ENCODE results near the gene RPS6KA2.
"Not testable (repeated sequence)": the region's sequence is repeated elsewhere in the genome, so short reads cannot be mapped to it uniquely, and the experiment has no call there.

The RPS6KA2 gene

GRCh38 chr6:166545156-166546034 is 81.7 kb downstream of the RPS6KA2 start:
- no peak for DNase-seq

- DNase-seq, result no peak
Measured at GRCh38 chr6:166544296-166544605, 82.8 kb downstream of the RPS6KA2 start.

- DNase-seq, result no peak
Measured at GRCh38 chr6:166543603-166544295, 83.3 kb downstream of the RPS6KA2 start.

GRCh38 chr6:166542580-166542912 is 84.5 kb downstream of the RPS6KA2 start:
- no peak for DNase-seq

GRCh38 chr6:166541876-166542579 is 85.0 kb downstream of the RPS6KA2 start:
- DNase-seq, result no peak

- no peak for DNase-seq
Measured at GRCh38 chr6:166541366-166541765, 85.7 kb downstream of the RPS6KA2 start.

GRCh38 chr6:166540631-166541331 is 86.3 kb downstream of the RPS6KA2 start:
- peak; percentile 69 for DNase-seq

GRCh38 chr6:166539543-166539942 is 87.5 kb downstream of the RPS6KA2 start:
- DNase-seq, result no peak

GRCh38 chr6:166539011-166539385 is 88.1 kb downstream of the RPS6KA2 start:
- not testable (repeated sequence) for DNase-seq

- no peak for DNase-seq
Measured at GRCh38 chr6:166538297-166539010, 88.6 kb downstream of the RPS6KA2 start.

GRCh38 chr6:166534658-166535406 is 92.2 kb downstream of the RPS6KA2 start:
- no peak for DNase-seq

GRCh38 chr6:166533205-166533824 is 93.7 kb downstream of the RPS6KA2 start:
- DNase-seq, result no peak

GRCh38 chr6:166532302-166532701 is 94.7 kb downstream of the RPS6KA2 start:
- no peak for DNase-seq

- no peak for DNase-seq
Measured at GRCh38 chr6:166530211-166531095, 96.6 kb downstream of the RPS6KA2 start.

GRCh38 chr6:166529586-166529985 is 97.5 kb downstream of the RPS6KA2 start:
- no peak for DNase-seq

GRCh38 chr6:166529058-166529457 is 98.0 kb downstream of the RPS6KA2 start:
- not testable (repeated sequence) for DNase-seq

- no peak for DNase-seq
Measured at GRCh38 chr6:166527849-166528248, 99.2 kb downstream of the RPS6KA2 start.

- DNase-seq, result no peak
Measured at GRCh38 chr6:166526937-166527336, 100.1 kb downstream of the RPS6KA2 start.

- no peak for DNase-seq
Measured at GRCh38 chr6:166525567-166525966, 101.5 kb downstream of the RPS6KA2 start.
